Ishikawa (cell line): ENCODE measurements around the gene PPP2R2C.

Experiments used
- CEBPB ChIP-seq: IDR thresholded peaks from 2 replicates; pipeline ENCODE4 v1.6.1; 2012
- CREB1 ChIP-seq: IDR thresholded peaks from 2 replicates; pipeline ENCODE4 v1.6.1; 2012; ENCODE audit warnings: low read depth
- EGR1 ChIP-seq: IDR thresholded peaks from 2 replicates; pipeline ENCODE4 v1.6.1; 2012
- EP300 ChIP-seq: IDR thresholded peaks from 2 replicates; pipeline ENCODE4 v1.6.1; 2012; ENCODE audit warnings: borderline replicate concordance
- FOXM1 ChIP-seq: IDR thresholded peaks from 2 replicates; pipeline ENCODE4 v1.6.1; 2012; ENCODE audit warnings: low read depth, borderline replicate concordance
- NFIC ChIP-seq: IDR thresholded peaks from 2 replicates; pipeline ENCODE4 v1.6.1; 2012
- RAD21 ChIP-seq: IDR thresholded peaks from 2 replicates; pipeline ENCODE4 v1.6.1; 2012; ENCODE audit warnings: low read depth
- REST ChIP-seq: IDR thresholded peaks from 2 replicates; pipeline ENCODE4 v1.6.1; 2012; ENCODE audit warnings: low read depth, mild to moderate bottlenecking
- TAF1 ChIP-seq: IDR thresholded peaks from 2 replicates; pipeline ENCODE4 v1.6.1; 2012; ENCODE audit warnings: low read depth, mild to moderate bottlenecking
- TCF12 ChIP-seq: IDR thresholded peaks from 2 replicates; pipeline ENCODE4 v1.6.1; 2012; ENCODE audit warnings: low read depth
- TEAD4 ChIP-seq: IDR thresholded peaks from 2 replicates; pipeline ENCODE4 v1.6.1; 2012
- USF1 ChIP-seq: IDR thresholded peaks from 2 replicates; pipeline ENCODE4 v1.6.1; 2012
- YY1 ChIP-seq: IDR thresholded peaks from 2 replicates; pipeline ENCODE4 v1.6.1; 2012; ENCODE audit warnings: low read depth
- ZBTB7A ChIP-seq: IDR thresholded peaks from 2 replicates; pipeline ENCODE4 v1.6.1; 2012; ENCODE audit warnings: low read depth
- TF ChIP-seq, protein P1 (sequence below): IDR thresholded peaks from 2 replicates; pipeline ENCODE4 v1.6.1; 2012

PPP2R2C gene

DNA sequence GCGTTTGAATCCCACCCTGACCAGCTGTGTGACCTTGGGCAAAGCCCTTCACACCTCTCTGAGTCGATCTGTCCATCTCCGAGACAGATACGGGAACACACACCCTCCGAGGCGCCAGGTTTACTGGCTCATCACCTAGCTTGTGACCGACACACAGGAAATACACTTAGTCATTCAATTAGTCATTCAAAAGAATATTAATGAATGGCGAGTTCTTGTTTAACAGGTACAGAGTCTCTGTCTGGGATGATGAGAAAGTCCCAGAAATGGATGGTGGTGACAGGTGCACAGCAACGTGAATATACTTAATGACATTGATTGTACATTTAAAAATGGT, 80.6 kb downstream of the PPP2R2C start:
- TF ChIP-seq REST (no peak), TEAD4 (no peak), RAD21 (no peak), ZBTB7A (no peak), FOXM1 (no peak), YY1 (no peak), NFIC (no peak), EP300 (no peak), EGR1 (no peak), CEBPB (no peak), USF1 (no peak), TAF1 (no peak), CREB1 (no peak)
- TF ChIP-seq, protein P1, sequence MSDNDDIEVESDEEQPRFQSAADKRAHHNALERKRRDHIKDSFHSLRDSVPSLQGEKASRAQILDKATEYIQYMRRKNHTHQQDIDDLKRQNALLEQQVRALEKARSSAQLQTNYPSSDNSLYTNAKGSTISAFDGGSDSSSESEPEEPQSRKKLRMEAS, result no peak

- TF ChIP-seq REST (no peak), CEBPB (no peak), YY1 (no peak), CREB1 (no peak), FOXM1 (no peak), TEAD4 (no peak), ZBTB7A (no peak), EGR1 (no peak), NFIC (no peak), RAD21 (no peak), TCF12 (no peak), EP300 (no peak), TAF1 (no peak), USF1 (no peak)
- TF ChIP-seq, protein P1, result no peak
Measured at GRCh38 chr4:6391186-6391851, 81.1 kb downstream of the PPP2R2C start.

DNA sequence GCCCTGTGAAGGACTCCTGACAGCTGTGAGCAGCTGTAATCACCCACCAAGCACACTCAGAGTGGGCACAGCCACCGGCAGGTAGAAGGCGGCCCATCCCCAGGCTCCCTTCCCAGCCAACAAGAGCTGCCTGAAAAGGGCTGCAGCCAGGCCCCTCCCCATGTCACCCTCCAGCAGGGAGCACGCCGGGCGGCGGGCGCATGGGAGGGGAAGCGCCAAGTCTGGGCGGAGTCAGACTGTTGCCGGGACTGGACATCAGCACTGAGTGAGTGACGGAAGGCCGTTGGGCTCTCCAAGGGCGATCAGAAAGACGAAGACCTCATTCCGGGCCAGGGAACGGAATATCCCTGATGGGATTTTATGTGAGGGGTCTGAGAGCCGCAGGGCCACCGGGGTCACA, 82.1 kb downstream of the PPP2R2C start:
- TF ChIP-seq USF1 (no peak), TCF12 (no peak), CREB1 (no peak)

DNA sequence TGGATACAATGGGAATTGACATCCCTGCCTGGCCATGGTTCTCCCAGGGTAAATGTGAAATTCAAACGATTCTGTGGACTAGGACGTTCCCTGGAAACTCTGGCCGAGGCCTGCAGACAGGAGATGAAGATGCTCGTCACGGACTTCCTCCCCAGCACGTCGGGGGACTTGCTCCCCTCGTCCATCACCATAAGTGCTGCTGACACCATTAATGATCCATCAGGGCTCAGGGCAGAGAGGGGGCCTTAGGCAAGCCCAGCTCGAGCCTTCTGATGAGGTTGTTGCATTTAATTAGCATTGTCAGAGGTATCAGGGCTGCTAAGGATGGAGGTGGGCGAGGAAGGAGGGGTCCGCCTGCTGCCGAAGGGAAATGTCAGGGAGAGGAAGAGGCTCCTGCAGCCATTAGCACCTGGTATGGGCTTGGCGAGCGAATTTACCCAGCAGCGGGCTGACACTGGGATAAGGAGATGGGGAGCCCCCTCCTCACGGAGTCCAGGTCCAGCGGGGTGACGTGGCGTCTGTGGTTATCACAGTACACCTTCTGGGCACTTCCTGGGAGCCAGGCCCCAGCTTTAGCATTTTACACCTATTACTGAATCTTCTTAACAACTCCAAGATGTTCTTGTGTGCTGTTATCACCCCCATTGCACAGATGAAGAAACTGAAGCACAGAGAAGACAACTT, 83.1 kb downstream of the PPP2R2C start:
- TF ChIP-seq RAD21 (no peak), EGR1 (no peak), NFIC (no peak), EP300 (no peak), CEBPB (no peak), ZBTB7A (no peak), YY1 (no peak), TEAD4 (no peak), CREB1 (no peak)

- TF ChIP-seq RAD21 (peak; percentile 14; the same call in 1 of the 2 replicates), FOXM1 (no peak)
Measured at GRCh38 chr4:6388713-6389112, 83.7 kb downstream of the PPP2R2C start.

DNA sequence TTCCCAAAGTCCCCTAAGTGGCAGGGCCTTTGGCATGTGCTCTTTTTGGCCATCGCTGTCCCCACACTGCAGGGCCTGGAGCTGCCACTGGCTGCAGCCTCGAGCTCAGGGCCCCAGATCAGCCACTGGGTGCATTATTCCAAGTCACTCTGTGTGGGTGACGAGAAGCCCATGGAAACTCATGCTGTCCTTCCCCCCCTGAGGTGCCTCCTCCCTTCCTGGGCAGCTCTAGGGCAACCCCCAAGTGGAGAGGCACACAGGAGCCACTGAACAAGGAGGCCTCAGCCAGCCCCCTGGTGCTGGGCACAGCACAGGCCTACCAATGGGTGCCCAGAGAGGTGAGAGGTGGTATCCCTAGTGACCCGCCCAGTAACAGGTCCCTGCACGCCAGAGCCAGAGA, 84.5 kb downstream of the PPP2R2C start:
- TF ChIP-seq TAF1 (no peak), TCF12 (no peak), REST (no peak), CEBPB (no peak), USF1 (no peak), FOXM1 (no peak), EGR1 (no peak), ZBTB7A (no peak), RAD21 (no peak), NFIC (no peak), CREB1 (no peak), TEAD4 (no peak), YY1 (no peak)
- TF ChIP-seq, protein P1, result no peak
